Measurements from ENCODE around the gene PPCS. TPM values are rescaled to one million over a fixed set of nuclear protein-coding genes. Genes with fewer than 3 reads are reported as not detected.
A peak's percentile ranks its signal among the peaks of the same experiment; 100 is the strongest.

Gene PPCS
- total RNA-seq (10 to 100 TPM; 36.6 to 46.2 (median 40.6) TPM), polyA plus RNA-seq (63.5 TPM)
- long read RNA-seq, donor 1, transcript PPCS-201 (3 exons, 984 nt) = minor isoform, 16 of 82 reads
- long read RNA-seq, donor 1, transcript PPCS-203 (3 exons, 1,431 nt) = major isoform, 64 of 82 reads
- long read RNA-seq, donor 1, partial matches to known transcripts = 0 of 82 reads
- long read RNA-seq, donor 1, other reads (novel, unspliced or antisense) = 1 of 82 reads
- long read RNA-seq, donor 2, transcript PPCS-201 (3 exons, 984 nt) = minor isoform, 5 of 24 reads
- long read RNA-seq, donor 2, transcript PPCS-203 (3 exons, 1,431 nt) = major isoform, 16 of 24 reads
- long read RNA-seq, donor 2, partial matches to known transcripts = 1 of 24 reads
- long read RNA-seq, donor 2, other reads (novel, unspliced or antisense) = 1 of 24 reads
- long read RNA-seq, donor 3, transcript PPCS-203 (3 exons, 1,431 nt) = major isoform, 117 of 151 reads
- long read RNA-seq, donor 3, transcript PPCS-201 (3 exons, 984 nt) = minor isoform, 18 of 151 reads
- long read RNA-seq, donor 3, partial matches to known transcripts = 0 of 151 reads
- long read RNA-seq, donor 3, other reads (novel, unspliced or antisense) = 14 of 151 reads
- long read RNA-seq, donor 4, transcript PPCS-201 (3 exons, 984 nt) = minor isoform, 9 of 33 reads
- long read RNA-seq, donor 4, transcript PPCS-203 (3 exons, 1,431 nt) = major isoform, 24 of 33 reads
- long read RNA-seq, donor 4, partial matches to known transcripts = 0 of 33 reads
- long read RNA-seq, donor 4, other reads (novel, unspliced or antisense) = 0 of 33 reads

DNA sequence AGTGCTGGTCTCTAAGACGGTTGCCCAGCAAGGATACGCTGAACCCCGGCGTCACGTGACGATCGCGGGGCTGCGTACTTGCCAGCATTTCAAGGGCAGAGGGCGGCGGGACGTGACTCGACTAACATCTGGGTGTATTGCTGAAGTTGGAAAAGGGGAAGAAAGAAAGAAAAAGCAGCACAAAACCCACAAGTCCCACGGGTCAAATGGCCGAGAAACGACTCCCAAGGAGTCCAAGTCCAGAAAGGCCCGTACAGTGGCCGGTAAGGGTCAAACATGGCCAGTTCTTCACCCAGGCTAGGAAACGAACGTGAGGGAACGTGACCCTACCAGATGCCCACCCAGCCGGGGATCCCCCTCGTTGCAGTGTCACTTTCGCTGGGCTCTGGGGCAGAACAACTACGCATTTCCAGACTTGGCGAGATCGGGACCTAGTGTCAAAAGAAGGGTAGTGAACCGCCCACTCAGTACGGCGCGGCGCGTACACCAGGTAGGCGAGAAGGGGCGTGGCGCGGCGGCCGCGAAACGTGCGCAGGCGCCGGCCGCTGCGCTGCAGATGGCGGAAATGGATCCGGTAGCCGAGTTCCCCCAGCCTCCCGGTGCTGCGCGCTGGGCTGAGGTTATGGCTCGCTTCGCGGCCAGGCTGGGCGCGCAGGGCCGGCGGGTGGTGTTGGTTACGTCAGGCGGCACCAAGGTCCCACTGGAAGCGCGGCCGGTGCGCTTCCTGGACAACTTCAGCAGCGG is at the start of gene PPCS, which contains the start of gene ZMYND12:
Gene PPCS, plus strand, starts transcription at position 534 of the 744 bp plus-strand sequence. Its CDS starts 23 bp downstream, at position 557.
Gene ZMYND12, minus strand, starts transcription at position 13 of the 744 bp plus-strand sequence. CDS start 25 bp downstream, outside the sequence.
- Histone ChIP-seq H3K4me1 (ENCODE audit: control insufficient read depth, insufficient read depth, low read length) (peaks cover 2% of the 10 kb centered on the region), H3K9me3 (ENCODE audit: control insufficient read depth, low read length) (no peaks in the 10 kb centered on the region), H3K27me3 (ENCODE audit: control insufficient read depth, insufficient read depth) (no peaks in the 10 kb centered on the region), H3K4me3 (ENCODE audit: low read length) (peak within 1 kb of the TSS; percentile 80), H3K27ac (ENCODE audit: low read length) (peak within 1 kb of the TSS; percentile 63)
- ATAC-seq (peak; percentile 96), DNase-seq (peak; percentile 88 to 96 (median 93))
- intact Hi-C loops (cut with DNase I) = no loop called here
- under 1% methylated on average over 66 of the region's 66 CpGs for WGBS

DNA sequence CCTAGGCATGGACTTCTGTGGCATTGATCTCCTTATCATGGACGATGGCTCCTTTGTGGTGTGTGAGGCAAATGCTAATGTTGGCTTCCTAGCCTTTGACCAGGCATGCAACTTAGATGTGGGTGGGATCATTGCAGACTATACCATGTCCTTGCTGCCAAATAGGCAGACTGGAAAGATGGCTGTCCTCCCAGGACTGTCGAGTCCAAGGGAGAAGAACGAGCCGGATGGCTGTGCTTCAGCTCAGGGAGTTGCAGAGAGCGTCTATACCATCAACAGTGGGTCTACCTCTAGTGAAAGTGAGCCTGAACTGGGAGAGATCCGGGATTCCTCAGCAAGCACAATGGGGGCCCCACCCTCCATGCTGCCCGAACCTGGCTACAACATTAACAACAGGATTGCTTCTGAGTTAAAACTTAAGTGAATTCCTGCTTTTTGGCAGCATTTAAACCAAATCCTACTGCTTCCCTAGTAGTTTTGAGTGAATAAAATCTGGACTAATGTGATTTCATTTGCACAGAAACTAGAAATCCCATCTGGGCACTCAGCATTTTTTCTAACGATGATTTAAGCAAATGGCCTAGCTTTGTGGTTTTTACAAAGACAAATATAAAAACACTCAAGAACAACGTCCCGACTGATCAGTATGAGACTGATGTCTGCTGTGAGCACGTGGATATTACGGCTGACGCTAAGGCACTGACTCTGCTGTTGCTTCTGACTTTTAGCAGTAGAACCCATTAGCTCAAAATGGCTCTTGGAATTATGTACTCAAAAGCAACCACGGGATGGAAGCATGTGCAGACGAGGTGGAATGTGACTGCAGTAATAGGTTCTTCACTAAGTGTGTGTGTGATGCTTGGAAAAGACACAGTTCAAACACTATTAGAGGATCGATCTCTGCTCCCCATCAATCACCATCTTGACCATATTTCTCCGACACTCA is 41.5 kb upstream of the PPCS start:
- WGBS = 86% methylated on average over 17 of the region's 17 CpGs
- Histone ChIP-seq H3K9me3 (ENCODE audit: control insufficient read depth, low read length) (no peaks in the 10 kb centered on the region), H3K27me3 (ENCODE audit: control insufficient read depth, insufficient read depth) (no peaks in the 10 kb centered on the region), H3K4me3 (ENCODE audit: low read length) (no peak overlapping the region), H3K27ac (ENCODE audit: low read length) (no peak overlapping the region), H3K4me1 (ENCODE audit: control insufficient read depth, insufficient read depth, low read length) (peaks cover 6% of the 10 kb centered on the region)
- no peak for DNase-seq
- intact Hi-C loops (cut with DNase I) = no loop called here
- ATAC-seq = no peak

DNA sequence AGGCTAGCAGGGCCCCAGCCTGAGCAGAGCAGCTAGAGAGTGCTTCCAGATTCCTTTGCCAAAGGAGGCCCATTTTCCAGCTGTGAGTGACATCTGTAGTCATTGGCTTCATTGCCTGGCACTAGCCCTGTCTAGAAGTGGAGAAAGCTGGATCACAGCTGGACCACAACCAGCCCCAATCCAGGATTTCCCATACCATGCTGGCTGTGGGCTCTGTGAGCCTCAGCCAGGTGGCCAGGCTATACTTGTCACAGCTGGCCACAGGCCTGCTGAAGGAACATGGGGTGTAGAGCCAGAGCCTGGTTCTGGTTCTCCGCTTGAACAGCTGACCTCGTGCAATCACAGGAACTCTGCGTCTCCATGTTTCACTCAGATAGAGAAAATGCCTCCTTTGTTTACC is 39.2 kb upstream of the PPCS start:
- H3K4me1 ChIP-seq (ENCODE audit: control insufficient read depth, insufficient read depth, low read length) = peaks cover 10% of the 10 kb centered on the region
- no peaks in the 10 kb centered on the region for H3K27me3 ChIP-seq (ENCODE audit: control insufficient read depth, insufficient read depth)
- H3K9me3 ChIP-seq (ENCODE audit: control insufficient read depth, low read length) = no peaks in the 10 kb centered on the region
- no peak overlapping the region for H3K27ac ChIP-seq (ENCODE audit: low read length)
- no peak overlapping the region for H3K4me3 ChIP-seq (ENCODE audit: low read length)
- 58% methylated on average over 3 of the region's 3 CpGs for WGBS
- peak in 2 of 3 donors; percentile 44 to 59 for DNase-seq
- intact Hi-C loops (cut with DNase I) = no loop called here
- ATAC-seq = no peak

DNA sequence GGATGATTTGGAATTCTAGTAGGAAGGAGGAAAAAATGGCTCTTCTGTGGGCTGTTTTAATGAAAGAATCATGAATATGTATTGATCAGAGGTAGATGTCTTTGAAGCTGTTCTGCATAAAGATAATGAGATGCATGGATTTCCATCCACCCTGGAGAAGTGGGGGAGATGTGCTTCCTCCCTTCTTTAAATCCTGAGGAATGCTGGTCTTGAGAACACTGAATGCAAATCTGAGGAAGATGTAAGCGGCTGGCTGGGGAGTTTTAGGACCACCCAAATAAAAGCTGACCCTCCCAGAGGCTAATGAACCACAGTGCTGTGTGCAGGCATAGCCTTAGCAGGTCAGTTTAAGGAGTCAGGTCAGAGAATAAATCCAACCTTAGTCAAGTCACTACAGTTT is 37.8 kb upstream of the PPCS start:
- no peak for ATAC-seq

DNA sequence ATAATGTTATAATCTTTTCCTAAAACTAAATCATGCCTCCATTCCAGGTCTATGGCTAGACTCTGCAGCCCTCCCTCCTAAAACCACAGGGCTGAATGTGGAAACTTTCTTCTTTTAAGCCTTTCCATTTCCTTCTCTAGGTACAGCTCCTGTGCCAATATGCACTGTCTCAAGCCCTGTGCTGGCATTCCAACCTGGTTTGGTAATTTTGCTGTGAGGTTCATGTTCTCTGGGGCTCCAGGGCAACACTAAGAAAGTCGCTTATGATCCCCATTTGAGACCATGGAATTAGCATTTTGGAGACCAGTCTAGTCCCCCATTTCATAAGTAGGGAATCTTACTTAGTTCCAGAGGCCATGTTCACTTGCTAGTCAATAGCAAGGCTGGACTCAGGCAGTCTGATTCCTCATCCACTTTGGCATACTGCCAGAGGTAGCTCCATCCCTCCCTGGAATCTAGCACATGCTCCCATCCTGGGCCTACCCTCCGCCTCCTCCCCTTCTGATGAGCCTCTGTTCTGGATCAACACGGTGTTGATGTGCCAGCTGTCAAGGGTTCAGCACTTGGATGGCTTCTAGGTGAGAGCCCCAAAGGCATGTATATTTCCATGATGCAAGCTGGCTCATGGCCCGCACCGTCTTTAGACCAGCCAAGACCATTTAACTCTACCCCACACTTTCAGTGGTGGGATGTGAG is 37.1 kb upstream of the PPCS start:
- Histone ChIP-seq H3K27ac (ENCODE audit: low read length) (peak overlapping the region; percentile 56), H3K27me3 (ENCODE audit: control insufficient read depth, insufficient read depth) (no peaks in the 10 kb centered on the region)
- peak; percentile 78 to 83 for ATAC-seq

More for the DNA sequence above, 37.8 kb upstream of the PPCS start:
- H3K27ac ChIP-seq (ENCODE audit: low read length) = no peak overlapping the region
- H3K27me3 ChIP-seq (ENCODE audit: control insufficient read depth, insufficient read depth) = no peaks in the 10 kb centered on the region
- intact Hi-C loops (cut with DNase I) = no loop called here
- no peak for DNase-seq
- no peak overlapping the region for H3K4me3 ChIP-seq (ENCODE audit: low read length)
- peaks cover 10% of the 10 kb centered on the region for H3K4me1 ChIP-seq (ENCODE audit: control insufficient read depth, insufficient read depth, low read length)
- no peaks in the 10 kb centered on the region for H3K9me3 ChIP-seq (ENCODE audit: control insufficient read depth, low read length)
- WGBS = 98% methylated on average over 1 of the region's 1 CpG

DNA sequence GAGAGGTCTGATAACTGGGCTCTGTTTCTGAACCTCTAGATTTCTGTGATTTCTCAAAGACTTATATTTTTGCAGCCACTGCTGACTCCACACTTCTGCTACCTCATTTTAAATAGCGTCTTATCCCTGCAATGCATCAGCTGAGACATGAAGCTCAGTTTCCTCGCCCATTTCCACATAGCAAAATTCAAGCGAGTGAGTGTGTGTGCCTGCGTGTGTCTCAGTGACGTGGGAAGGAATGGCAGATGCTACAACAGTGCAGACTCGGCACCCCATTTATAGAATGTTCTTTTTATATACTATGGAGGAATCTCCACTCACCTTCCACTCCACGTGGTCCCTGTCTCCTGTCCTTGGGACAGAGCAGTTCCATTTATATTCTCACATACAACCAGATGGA is 36.2 kb upstream of the PPCS start:
- H3K27me3 ChIP-seq (ENCODE audit: control insufficient read depth, insufficient read depth) = no peaks in the 10 kb centered on the region
- ATAC-seq = peak in 1 of 2 donors; percentile 53
- H3K9me3 ChIP-seq (ENCODE audit: control insufficient read depth, low read length) = no peaks in the 10 kb centered on the region
- H3K27ac ChIP-seq (ENCODE audit: low read length) = peak overlapping the region; percentile 74
- H3K4me3 ChIP-seq (ENCODE audit: low read length) = no peak overlapping the region
- intact Hi-C loops (cut with DNase I) = no loop called here
- WGBS = 54% methylated on average over 7 of the region's 7 CpGs
- H3K4me1 ChIP-seq (ENCODE audit: control insufficient read depth, insufficient read depth, low read length) = peaks cover 10% of the 10 kb centered on the region
- DNase-seq = no peak

More for the DNA sequence above, 37.1 kb upstream of the PPCS start:
- 50% methylated on average over 5 of the region's 5 CpGs for WGBS
- Histone ChIP-seq H3K4me1 (ENCODE audit: control insufficient read depth, insufficient read depth, low read length) (peaks cover 10% of the 10 kb centered on the region), H3K9me3 (ENCODE audit: control insufficient read depth, low read length) (no peaks in the 10 kb centered on the region), H3K4me3 (ENCODE audit: low read length) (no peak overlapping the region)
- intact Hi-C loops (cut with DNase I) = no loop called here
- peak; percentile 56 to 72 (median 70) for DNase-seq

DNA sequence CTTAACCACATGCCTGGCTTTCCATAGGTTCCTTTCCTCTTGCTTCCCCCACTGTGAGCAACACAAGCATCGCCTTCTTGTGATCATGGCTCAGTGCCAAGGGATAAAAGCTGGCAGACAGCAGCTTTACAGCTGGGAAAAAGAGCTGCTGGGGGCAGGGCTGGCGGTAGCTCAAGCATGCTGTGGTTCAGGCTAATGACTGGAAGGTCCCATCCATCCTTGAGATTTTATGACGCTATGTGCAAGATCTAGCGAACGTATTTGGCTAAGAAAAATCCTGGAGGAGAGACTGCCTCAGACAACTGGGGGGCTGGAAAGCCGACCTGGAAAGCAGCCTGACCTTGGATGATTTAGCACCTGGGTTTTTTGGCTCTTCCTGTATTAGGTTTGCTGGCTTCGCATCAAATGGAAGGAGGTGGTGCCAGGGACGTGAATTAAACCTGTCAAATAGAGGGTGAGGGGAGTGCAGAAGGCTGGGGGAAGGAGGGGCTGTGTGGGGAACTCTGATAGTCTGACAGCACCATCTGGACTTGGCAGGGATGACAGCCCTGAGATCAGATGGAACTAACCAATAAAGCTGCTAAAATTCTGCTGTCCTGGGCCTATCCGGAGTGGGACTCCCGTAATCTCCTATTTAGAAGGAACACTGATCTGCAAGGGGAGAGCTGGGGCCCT is 35.3 kb upstream of the PPCS start:
- Histone ChIP-seq H3K27me3 (ENCODE audit: control insufficient read depth, insufficient read depth) (no peaks in the 10 kb centered on the region), H3K4me3 (ENCODE audit: low read length) (no peak overlapping the region), H3K27ac (ENCODE audit: low read length) (peak overlapping the region; percentile 20), H3K9me3 (ENCODE audit: control insufficient read depth, low read length) (no peaks in the 10 kb centered on the region), H3K4me1 (ENCODE audit: control insufficient read depth, insufficient read depth, low read length) (peaks cover 10% of the 10 kb centered on the region)
- peak; percentile 60 to 73 for ATAC-seq
- DNase-seq = peak; percentile 43 to 62 (median 60)
- intact Hi-C loops (cut with DNase I) = no loop called here
- 11% methylated on average over 10 of the region's 10 CpGs for WGBS

DNA sequence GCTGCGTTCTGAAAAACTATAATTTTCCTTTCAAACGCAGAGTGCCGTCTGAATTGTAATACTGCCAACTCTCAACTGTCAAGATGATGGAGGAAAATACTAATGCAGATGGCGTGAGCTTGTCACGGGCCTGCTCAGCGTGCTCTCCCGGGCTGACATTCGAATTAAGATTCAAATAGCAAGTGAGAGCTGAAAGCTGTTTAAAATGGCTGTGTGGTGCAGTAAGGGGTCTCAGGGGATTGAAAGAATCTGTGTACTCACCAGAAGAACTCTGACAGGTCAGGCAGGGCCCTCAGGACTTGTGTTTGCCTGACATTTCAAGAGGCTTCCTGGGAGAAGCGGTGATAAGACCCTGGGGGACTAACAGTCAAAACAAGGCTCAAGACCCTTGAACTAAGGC is 33.6 kb upstream of the PPCS start:
- ATAC-seq (no peak), DNase-seq (no peak)
- Histone ChIP-seq H3K27me3 (ENCODE audit: control insufficient read depth, insufficient read depth) (no peaks in the 10 kb centered on the region), H3K9me3 (ENCODE audit: control insufficient read depth, low read length) (no peaks in the 10 kb centered on the region), H3K4me1 (ENCODE audit: control insufficient read depth, insufficient read depth, low read length) (peaks cover 10% of the 10 kb centered on the region), H3K4me3 (ENCODE audit: low read length) (no peak overlapping the region), H3K27ac (ENCODE audit: low read length) (no peak overlapping the region)
- intact Hi-C loops (cut with DNase I) = no loop called here
- WGBS = 55% methylated on average over 9 of the region's 9 CpGs

DNA sequence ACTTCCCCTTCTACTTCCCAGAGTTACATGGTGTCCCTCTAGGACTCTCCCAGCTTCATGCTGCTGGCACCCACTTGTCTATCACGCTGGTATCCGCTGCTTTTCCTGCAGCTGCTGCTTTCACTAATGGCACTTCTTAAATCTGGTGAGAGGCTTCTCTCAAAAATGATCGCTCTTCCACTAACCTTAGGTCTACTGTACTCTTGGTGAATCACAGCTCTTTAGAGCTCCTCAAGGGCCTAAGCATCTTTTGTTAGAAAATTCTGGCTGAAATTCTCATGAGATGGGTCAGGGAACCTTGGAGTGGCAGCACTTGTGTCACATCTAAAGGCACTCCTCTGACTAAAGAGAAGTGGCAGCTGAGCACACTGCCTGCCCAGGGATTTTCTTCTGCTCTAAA is 32.7 kb upstream of the PPCS start:
- no peak overlapping the region for H3K4me3 ChIP-seq (ENCODE audit: low read length)
- H3K4me1 ChIP-seq (ENCODE audit: control insufficient read depth, insufficient read depth, low read length) = peaks cover 10% of the 10 kb centered on the region
- 52% methylated on average over 3 of the region's 3 CpGs for WGBS
- ATAC-seq (no peak), DNase-seq (no peak)
- no peaks in the 10 kb centered on the region for H3K27me3 ChIP-seq (ENCODE audit: control insufficient read depth, insufficient read depth)
- intact Hi-C loops (cut with DNase I) = no loop called here
- no peaks in the 10 kb centered on the region for H3K9me3 ChIP-seq (ENCODE audit: control insufficient read depth, low read length)
- H3K27ac ChIP-seq (ENCODE audit: low read length) = no peak overlapping the region
